DND-41 (cell line): Measurements from ENCODE around the gene RHBDF1.

ENCODE experiments used
- ATAC-seq: fragments of 200-7000 bp; cut with Tn5 transposase; 3 replicates; pipeline ENCODE4 v1.9.1; 2021; ENCODE audit warnings: low read depth; ENCODE audit not compliant: insufficient read depth
- DNase-seq: peaks from one replicate; pipeline ENCODE4 v3.0.0-alpha.2; 2020
- H2AFZ ChIP-seq: 2 replicates; pipeline ENCODE4 v1.6.0; 2012; ENCODE audit warnings: low read depth, low read length
- H3K27ac ChIP-seq: 2 replicates; pipeline ENCODE4 v1.5.1; 2012; ENCODE audit warnings: low read length, inconsistent platforms
- H3K27me3 ChIP-seq: fragments of 200-600 bp; sonication (generic); 2 replicates; pipeline ENCODE4 v1.6.0; 2012; ENCODE audit warnings: low read length, mild to moderate bottlenecking, inconsistent platforms; ENCODE audit not compliant: insufficient read depth, poor library complexity
- H3K36me3 ChIP-seq: 2 replicates; pipeline ENCODE4 v1.5.1; 2012; ENCODE audit warnings: low read length, inconsistent platforms; ENCODE audit not compliant: insufficient read depth
- H3K4me1 ChIP-seq: 2 replicates; pipeline ENCODE4 v1.5.1; 2012; ENCODE audit warnings: mild to moderate bottlenecking, low read length; ENCODE audit not compliant: insufficient read depth
- H3K4me2 ChIP-seq: 2 replicates; pipeline ENCODE4 v1.6.0; 2012; ENCODE audit warnings: mild to moderate bottlenecking, moderate library complexity, low read length, inconsistent platforms; ENCODE audit not compliant: insufficient read depth
- H3K4me3 ChIP-seq, 2 experiments: fragments of 200-600 bp in 1 of 2; shearing (Covaris generic) in 1 of 2; 2 replicates each; pipeline ENCODE4 v1.5.1; 2012 to 2016; ENCODE audit warnings: inconsistent platforms in 2 of 2, low read length in 2 of 2, mild to moderate bottlenecking in 2 of 2, low read depth in 1 of 2, moderate library complexity in 1 of 2
- H3K79me2 ChIP-seq: 2 replicates; pipeline ENCODE4 v1.6.0; 2012; ENCODE audit warnings: low read length, inconsistent platforms; ENCODE audit not compliant: insufficient read depth
- H3K9ac ChIP-seq: 2 replicates; pipeline ENCODE4 v1.6.0; 2012; ENCODE audit warnings: low read depth, mild to moderate bottlenecking, inconsistent platforms, low read length, moderate library complexity
- H3K9me3 ChIP-seq: 2 replicates; pipeline ENCODE4 v1.5.1; 2012; ENCODE audit warnings: low read length, moderate library complexity, mild to moderate bottlenecking, inconsistent platforms; ENCODE audit not compliant: insufficient read depth, severe bottlenecking
- H4K20me1 ChIP-seq: 2 replicates; pipeline ENCODE4 v1.6.0; 2012; ENCODE audit warnings: low read length; ENCODE audit not compliant: insufficient read depth
- EZH2 ChIP-seq: IDR thresholded peaks from 3 replicates; pipeline ENCODE4 v1.6.1; 2012; ENCODE audit warnings: borderline replicate concordance, low read depth, mild to moderate bottlenecking, moderate library complexity, low read length, inconsistent platforms; ENCODE audit not compliant: severe bottlenecking
- TF ChIP-seq, protein P1 (sequence below): IDR thresholded peaks from 2 replicates; pipeline ENCODE4 v1.5.1; 2012; ENCODE audit warnings: borderline replicate concordance, low read length, moderate library complexity, mild to moderate bottlenecking; ENCODE audit not compliant: poor library complexity, severe bottlenecking; ENCODE audit errors: extremely low read depth

Gene RHBDF1

DNA sequence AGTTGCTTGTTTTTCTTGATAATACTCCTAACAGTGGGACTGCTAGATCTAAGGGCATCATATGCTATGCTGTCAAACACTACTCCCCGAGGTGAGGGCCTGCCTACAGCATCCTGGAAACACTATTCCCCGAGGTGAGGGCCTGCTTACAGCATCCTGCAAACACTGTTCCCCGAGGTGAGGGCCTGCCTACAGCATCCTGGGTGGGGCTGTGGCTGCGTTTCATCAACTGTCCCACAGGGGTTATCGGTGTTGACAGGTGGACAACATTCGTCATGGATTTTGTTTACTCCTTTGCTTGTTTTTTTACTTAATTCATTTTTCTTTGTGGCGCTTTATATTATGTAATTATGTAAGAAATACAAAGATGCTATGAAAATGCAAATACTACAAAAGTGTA is 43.6 kb upstream of the RHBDF1 start:
- Histone ChIP-seq H4K20me1 (peaks cover 24% of the 10 kb centered on the region), H3K79me2 (peaks cover 6% of the 10 kb centered on the region; the same call in 1 of the 2 replicates), H2AFZ (no peak overlapping the region), H3K4me2 (no peak overlapping the region), H3K27me3 (no peaks in the 10 kb centered on the region), H3K9ac (no peak overlapping the region), H3K27ac (no peak overlapping the region), H3K9me3 (no peaks in the 10 kb centered on the region), H3K4me3 (no peak overlapping the region), H3K4me1 (no peaks in the 10 kb centered on the region), H3K36me3 (peaks cover 52% of the 10 kb centered on the region)
- DNase-seq (no peak), ATAC-seq (no peak)
- TF ChIP-seq EZH2, result no peak
- TF ChIP-seq, protein P1, sequence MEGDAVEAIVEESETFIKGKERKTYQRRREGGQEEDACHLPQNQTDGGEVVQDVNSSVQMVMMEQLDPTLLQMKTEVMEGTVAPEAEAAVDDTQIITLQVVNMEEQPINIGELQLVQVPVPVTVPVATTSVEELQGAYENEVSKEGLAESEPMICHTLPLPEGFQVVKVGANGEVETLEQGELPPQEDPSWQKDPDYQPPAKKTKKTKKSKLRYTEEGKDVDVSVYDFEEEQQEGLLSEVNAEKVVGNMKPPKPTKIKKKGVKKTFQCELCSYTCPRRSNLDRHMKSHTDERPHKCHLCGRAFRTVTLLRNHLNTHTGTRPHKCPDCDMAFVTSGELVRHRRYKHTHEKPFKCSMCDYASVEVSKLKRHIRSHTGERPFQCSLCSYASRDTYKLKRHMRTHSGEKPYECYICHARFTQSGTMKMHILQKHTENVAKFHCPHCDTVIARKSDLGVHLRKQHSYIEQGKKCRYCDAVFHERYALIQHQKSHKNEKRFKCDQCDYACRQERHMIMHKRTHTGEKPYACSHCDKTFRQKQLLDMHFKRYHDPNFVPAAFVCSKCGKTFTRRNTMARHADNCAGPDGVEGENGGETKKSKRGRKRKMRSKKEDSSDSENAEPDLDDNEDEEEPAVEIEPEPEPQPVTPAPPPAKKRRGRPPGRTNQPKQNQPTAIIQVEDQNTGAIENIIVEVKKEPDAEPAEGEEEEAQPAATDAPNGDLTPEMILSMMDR, result no peak

DNA sequence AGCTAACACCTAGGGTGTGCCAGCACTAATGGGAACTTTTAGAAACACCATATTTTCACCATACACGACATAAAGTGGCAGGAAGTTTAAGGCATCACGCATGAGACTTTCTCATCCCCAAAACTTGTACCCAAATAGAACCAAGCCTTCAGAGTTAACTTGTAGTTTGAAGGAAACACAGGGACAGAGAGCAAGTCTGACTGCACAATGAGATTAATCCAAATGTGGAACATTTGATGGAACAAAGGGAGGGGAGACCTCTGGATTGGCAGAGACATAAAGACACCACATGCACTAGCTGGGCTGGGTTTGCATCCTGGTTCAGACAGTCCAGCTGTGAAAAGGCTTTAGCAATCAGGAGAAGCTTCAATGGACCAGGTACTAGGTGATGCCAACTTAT is 41.9 kb upstream of the RHBDF1 start:
- Histone ChIP-seq H4K20me1 (peaks cover 15% of the 10 kb centered on the region), H3K4me2 (no peak overlapping the region), H3K9ac (no peak overlapping the region), H2AFZ (no peak overlapping the region), H3K79me2 (no peaks in the 10 kb centered on the region; the same call in 1 of the 2 replicates), H3K4me1 (no peaks in the 10 kb centered on the region), H3K4me3 (no peak overlapping the region), H3K9me3 (no peaks in the 10 kb centered on the region), H3K36me3 (peaks cover 65% of the 10 kb centered on the region), H3K27ac (no peak overlapping the region), H3K27me3 (no peaks in the 10 kb centered on the region)
- DNase-seq, result no peak
- no peak for ATAC-seq
- TF ChIP-seq, protein P1, result no peak
- TF ChIP-seq EZH2, result no peak

DNA sequence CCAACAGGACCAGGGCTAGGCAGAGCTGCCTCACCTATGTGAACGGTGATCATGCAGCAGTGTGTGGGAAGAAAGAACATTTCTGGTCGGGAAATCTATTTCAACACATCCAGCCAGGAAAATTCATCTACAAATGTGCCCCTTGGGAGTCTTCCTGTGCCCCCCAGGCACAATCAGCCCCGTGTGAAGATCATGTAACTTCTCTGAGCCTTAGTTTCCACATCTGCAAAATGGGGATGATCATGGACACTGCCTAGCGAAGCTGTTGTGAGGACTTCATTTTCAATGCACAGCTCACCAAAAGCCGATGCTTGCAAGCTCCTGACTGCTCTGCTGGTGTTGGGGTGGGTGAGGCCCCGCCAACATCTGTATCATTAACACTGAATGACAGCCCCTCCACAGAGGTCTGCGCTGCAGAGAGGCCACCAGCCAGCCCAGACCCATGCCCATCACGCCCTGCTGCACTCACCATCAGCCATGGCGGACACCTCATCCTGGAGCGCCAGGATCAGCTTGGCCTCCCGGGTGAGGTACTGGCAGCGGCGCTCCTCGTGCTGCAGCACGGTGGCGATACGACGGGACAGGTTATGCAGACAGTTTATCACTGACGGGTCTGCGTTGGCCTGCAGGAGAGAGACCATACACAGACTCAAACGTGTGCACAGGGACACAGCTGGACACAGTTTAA is 39.9 kb upstream of the RHBDF1 start:
- H3K4me1 ChIP-seq, result no peaks in the 10 kb centered on the region
- no peak overlapping the region for H3K4me3 ChIP-seq
- no peaks in the 10 kb centered on the region for H3K79me2 ChIP-seq
- H3K9ac ChIP-seq, result no peak overlapping the region
- H4K20me1 ChIP-seq, result peaks cover 4% of the 10 kb centered on the region; the same call in 1 of the 2 replicates
- no peak overlapping the region for H2AFZ ChIP-seq
- no peak overlapping the region for H3K4me2 ChIP-seq
- DNase-seq (no peak), ATAC-seq (no peak)
- no peak for TF ChIP-seq EZH2
- TF ChIP-seq, protein P1, result no peak
- H3K36me3 ChIP-seq, result peaks cover 59% of the 10 kb centered on the region
- H3K27ac ChIP-seq, result no peak overlapping the region
- H3K9me3 ChIP-seq, result no peaks in the 10 kb centered on the region
- H3K27me3 ChIP-seq, result no peaks in the 10 kb centered on the region
